GM18520 (cell line): ENCODE data around the gene HOXD4.

Experiments
- ATAC-seq: cut with Tn5 transposase; IDR thresholded peaks from one replicate; pipeline ENCODE4 v1.9.1; 2021; ENCODE audit not compliant: unreplicated experiment

The HOXD4 gene

GRCh38 chr2:176187899-176188773 lies 36.8 kb downstream of the HOXD4 start, which contains the start of gene HOXD1:
TSS of gene HOXD1 (plus strand) at chr2:176188668. CDS start at chr2:176188802, 134 bp downstream.
- ATAC-seq, result no peak

- ATAC-seq, result no peak
Observed at GRCh38 chr2:176188774-176189680, 37.7 kb downstream of the HOXD4 start.

GRCh38 chr2:176189681-176190641 lies 38.6 kb downstream of the HOXD4 start:
- ATAC-seq, result no peak

GRCh38 chr2:176192351-176192750 lies 41.0 kb downstream of the HOXD4 start:
- no peak for ATAC-seq

- no peak for ATAC-seq
Observed at GRCh38 chr2:176193048-176193447, 41.7 kb downstream of the HOXD4 start.

- ATAC-seq, result no peak
Observed at GRCh38 chr2:176199902-176200301, 48.6 kb downstream of the HOXD4 start.

- ATAC-seq, result no peak
Observed at GRCh38 chr2:176200971-176201370, 49.6 kb downstream of the HOXD4 start.

- no peak for ATAC-seq
Observed at GRCh38 chr2:176202491-176202890, 51.1 kb downstream of the HOXD4 start.
